Measurements from ENCODE around the gene AMACR.
"Not testable (repeated sequence)": the region's sequence is repeated elsewhere in the genome, so short reads cannot be mapped to it uniquely, and the experiment has no call there.

Gene AMACR

GRCh38 chr5:34035756-34036155 lies 27.9 kb upstream of the AMACR start:
- DNase-seq: no peak

GRCh38 chr5:34034534-34035327 lies 26.9 kb upstream of the AMACR start:
- no peak for DNase-seq

GRCh38 chr5:34031966-34032365 lies 24.1 kb upstream of the AMACR start:
- no peak for DNase-seq

GRCh38 chr5:34031117-34031516 lies 23.3 kb upstream of the AMACR start:
- no peak for DNase-seq

- not testable (repeated sequence) for DNase-seq
Observed at GRCh38 chr5:34030585-34030984, 22.7 kb upstream of the AMACR start.

GRCh38 chr5:34030048-34030447 lies 22.2 kb upstream of the AMACR start:
- no peak for DNase-seq

DNA sequence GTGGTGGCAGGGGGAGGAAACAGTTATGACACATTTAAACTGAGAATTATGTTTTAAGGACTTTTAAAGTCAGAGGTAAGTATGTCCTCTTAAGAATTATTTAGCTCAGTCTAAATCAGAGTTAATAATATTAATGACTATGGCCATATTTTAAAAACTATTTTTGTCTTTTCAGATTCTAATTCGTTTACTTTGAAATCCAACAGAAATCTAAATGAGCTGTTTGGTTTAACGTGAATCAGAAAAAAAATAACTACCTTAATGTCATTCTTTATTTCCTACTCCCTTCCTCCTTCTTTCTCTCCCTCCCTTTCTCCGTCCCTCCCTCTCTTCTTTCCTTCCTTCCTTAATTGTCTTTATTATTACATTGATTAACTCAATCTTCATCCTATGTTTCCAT lies 20.5 kb upstream of the AMACR start:
- no peak for DNase-seq

DNA sequence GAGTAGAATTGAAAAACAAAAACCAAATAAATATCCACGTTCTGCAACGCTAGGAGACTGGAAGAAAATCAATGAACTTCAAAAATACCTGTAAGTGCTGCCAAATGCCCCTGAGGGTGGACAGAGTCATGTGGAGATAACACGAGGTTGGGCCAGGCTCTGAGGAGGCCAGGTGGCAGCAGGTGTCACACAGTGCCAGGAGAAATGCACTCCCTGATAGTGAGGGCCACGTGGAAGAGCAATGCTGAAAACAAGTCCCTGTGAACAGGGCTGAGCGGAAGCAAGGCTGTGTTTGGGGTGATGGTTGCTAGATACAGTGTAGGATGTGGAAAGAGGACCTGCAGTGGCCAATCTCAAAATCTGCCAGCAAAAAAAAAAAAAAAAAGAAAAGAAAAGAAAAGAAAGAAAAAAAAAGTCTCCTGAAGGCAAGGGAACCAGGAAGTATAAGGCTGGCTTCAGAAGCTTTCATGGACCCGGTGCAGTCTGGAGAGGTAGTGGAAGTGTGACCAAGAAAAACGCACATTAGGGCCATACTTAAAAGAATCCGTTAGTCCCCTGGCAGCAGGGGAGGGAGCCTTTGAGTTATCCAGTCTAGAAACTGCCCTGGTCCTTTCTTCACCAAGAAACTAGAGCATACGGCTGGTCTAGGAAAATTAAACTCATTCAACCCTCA lies 18.4 kb upstream of the AMACR start:
- DNase-seq: no peak

DNA sequence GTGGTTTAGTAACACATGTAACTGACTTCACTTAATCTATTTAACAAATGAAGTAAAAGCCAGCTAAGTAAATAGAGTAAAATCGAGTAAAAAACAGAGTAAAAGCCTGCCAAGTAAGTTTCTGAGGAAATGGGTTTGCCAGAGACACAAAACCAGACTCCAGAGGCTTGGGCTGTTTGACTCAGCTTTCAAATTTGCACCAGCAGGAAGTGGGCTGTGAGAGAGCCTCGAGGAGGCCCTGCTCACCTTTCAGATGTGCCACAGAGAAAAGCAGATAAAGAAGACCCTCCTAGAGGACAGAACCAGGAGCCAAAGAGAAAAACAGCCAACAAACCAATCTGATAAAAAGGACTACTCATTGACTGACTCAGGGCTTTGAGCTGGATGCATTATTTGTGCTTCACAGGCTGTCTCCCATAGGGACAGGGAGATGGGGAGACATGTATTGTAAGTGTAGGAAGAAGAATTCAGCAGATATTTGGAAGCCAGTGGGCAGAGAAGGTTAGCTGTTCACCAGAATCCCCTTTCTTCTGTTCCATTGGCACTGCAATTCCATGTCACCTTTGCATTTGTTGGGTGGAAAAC lies 14.4 kb upstream of the AMACR start:
- DNase-seq: no peak

DNA sequence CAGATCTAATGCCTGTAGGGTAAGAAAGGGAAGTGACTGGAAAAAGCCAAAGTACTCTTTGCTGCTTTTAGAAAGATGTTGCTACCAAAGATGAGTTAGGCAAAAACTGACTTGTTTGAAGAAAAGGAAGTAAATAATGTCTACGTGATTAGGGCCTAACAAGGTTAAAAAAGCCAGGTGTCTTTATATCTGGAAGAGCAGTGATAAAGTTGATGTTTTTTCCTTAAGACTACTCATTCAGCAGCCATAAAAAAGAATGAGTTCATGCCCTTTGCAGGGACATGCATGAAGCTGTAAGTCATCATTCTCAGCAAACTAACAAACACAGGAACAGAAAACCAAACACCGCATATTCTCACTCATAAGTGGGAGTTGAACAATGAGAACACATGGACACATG lies 13.5 kb upstream of the AMACR start:
- no peak for DNase-seq

GRCh38 chr5:34020726-34021125 lies 12.9 kb upstream of the AMACR start:
- no peak for DNase-seq

DNA sequence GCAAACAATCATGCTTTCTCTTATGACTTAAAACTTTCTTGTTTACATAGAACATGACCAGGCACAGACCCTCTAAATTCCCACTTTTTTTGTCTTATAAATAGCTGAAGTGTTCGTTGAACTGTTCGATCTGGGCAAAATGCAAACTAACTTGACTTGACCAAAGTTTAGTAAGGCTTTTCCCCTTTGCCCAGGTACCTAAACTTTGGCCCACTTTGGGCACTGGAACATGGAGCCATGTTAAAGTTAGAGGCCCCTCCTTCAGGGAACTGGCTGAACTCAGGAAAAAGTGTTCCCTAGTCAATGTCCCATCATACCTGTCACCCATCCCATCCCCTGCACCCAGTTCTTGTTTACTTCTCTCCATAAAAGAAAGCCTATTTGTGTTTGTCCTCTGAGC lies 9.4 kb upstream of the AMACR start:
- DNase-seq: no peak

DNA sequence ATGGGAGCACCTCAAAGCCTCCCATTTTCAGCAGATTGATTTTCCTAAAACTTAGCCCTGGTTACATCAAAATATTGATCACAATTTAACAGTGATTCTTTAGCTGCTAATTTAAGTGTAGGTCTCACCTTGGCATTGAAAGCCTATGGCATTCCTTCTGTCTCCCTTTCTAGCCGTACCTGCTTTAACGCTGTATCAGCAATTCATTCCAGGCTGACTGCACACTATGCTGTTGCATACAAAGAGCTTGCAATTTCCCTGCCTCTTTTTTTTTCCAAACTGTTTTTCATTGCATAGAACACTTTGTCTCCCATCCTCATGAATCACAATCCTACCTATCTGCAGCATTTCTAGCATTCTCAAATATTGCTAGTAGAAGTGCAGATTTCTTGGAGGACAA lies 8.9 kb upstream of the AMACR start:
- no peak for DNase-seq

DNA sequence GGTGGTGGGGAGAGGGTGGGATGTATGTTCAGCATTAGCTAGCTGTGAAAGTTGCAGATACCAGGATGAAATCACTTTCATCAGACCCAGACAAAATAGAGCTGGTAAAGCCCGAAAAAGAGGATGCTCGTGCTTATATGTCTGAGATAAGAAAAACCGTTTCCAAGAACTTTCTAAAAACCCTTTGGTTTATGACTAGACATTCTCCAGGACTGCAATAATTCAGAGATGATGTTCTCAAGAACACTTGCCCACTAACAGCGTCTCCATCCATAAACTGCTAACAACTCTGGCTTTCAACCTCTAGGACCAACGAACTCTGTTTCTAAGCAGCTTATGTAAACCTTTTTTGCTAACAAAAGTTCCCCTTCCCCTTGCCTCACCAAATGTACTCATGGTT lies 8.4 kb upstream of the AMACR start:
- DNase-seq: no peak

- DNase-seq: no peak
Observed at GRCh38 chr5:34015120-34015822, 7.4 kb upstream of the AMACR start.

DNA sequence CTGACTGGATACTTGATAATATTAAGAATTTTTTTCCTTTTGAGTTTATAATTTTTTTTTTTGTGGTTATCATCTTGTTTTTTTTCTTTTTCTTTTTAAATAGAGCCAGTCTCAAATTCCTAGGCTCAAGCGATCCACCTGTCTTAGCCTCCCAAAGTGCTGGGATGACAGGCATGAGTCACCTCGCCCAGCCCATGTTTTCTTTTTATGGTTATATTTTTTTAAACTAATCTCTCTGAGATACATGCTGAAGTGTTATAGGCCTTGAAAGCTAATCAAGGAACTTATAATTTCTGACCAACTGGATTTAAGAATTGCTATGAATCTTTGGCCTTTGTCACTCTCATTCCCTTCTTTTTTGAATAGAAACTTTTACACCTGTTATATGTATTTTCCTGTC lies 6.8 kb upstream of the AMACR start:
- DNase-seq: no peak

DNA sequence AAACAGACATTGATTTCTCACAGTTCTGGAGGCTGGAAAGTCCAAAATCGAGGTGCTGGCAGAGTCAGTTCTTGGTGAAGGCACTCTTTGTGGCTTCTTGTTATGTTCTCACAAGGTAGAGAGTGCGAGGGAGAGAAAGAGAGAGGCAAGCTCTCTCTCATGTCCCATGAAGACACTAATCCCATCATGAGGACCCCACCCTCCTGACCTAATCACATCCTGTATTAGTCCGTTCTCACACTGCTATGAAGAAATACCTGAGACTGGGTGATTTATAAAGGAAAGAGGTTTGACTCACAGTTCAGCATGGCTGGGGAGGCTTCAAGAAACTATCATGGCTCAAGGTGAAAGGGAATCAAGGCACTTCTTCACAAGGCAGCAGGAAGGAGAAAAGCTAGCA lies 5.7 kb upstream of the AMACR start:
- no peak for DNase-seq

- no peak for DNase-seq
Observed at GRCh38 chr5:34012791-34013190, 4.9 kb upstream of the AMACR start.

- DNase-seq: no peak
Observed at GRCh38 chr5:34011536-34011935, 3.7 kb upstream of the AMACR start.

DNA sequence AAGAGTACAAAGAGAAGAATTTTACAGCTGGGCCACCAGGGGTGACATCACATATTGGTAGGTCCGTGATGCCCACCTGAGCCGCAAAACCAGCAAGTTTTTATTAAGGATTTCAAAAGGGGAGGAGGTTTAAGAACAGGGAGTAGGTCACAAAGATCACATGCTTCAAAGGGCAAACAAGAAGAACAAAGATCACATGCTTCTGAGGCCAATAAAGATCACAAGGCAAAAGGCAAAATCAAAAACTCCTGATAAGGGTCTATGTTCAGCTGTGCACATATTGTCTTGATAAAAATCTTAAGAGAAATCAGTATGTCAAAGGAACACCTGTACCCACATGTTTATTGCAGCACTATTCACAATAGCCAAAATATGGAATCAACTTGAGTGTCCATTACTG lies 2.3 kb upstream of the AMACR start:
- DNase-seq: not testable (repeated sequence)

GRCh38 chr5:34009610-34010009 lies 1.8 kb upstream of the AMACR start:
- DNase-seq: no peak

- no peak for DNase-seq
Observed at GRCh38 chr5:34008802-34009201, 952 bp upstream of the AMACR start.

DNA sequence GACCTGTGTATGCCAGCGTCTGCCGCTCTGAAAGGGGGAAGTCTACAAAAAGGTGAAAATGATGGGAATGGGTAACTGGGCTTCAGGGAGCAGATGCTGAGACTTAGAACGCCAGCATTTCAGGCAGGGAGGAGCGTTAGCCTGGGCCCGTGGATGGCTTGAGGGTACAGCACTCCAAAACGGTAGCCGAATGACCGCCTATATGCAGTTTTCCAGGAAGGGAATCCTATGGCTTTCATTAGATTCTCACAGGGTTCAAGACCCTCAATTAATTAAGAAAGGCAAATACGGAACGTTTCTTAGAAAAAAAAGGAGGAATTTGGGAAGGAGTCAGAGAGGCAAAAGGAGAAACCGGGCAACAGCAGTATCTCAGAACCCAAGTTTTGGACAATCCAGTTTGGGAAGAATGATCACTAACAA lies 639 bp downstream of the AMACR start:
- no peak for DNase-seq

GRCh38 chr5:34005681-34006080 lies 2.2 kb downstream of the AMACR start:
- DNase-seq: no peak

All from activated CD4-positive, alpha-beta T cell treated with anti-CD3 and anti-CD28 coated beads, Interleukin-2, amount 50 U/mL, for 1 hour (primary cell).